ENCODE results near the gene QSER1.

DNA sequence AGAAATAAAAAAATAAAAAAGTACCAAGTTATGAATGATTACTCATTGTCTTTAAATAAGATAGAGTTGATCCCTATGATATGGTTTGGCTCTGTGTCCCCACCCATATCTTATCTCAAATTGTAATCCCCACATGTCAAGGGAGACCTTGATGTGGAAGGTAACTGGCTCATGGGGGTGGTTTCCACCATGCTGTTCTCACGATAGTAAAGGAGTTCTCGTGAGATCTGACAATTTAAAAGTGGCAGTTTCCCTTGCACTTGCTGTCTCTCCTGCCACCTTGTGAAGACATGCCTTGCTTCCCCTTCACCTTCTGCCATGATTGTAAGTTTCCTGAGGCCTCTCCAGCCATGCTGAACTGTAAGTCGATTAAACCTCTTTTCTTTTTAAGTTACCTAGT lies 18.8 kb downstream of the QSER1 start:
- TF ChIP-seq CTCF (IDR thresholded peaks at IDR 0.05) (no peak), POLR2A (IDR thresholded peaks at IDR 0.05) (no peak)
